ENCODE measurements around the gene CDCA7L.

Gene CDCA7L

GRCh38 chr7:21945454-21946221, at the start of gene CDCA7L (continued):
- TF ChIP-seq ZNF518A (tag by site-specific recombination; conservative IDR thresholded peaks at IDR 0.05; ENCODE audit: low read depth) (no peak), ZBTB20 (tag by site-specific recombination; IDR thresholded peaks at IDR 0.05) (peak; percentile 83), ZNF18 (tag by site-specific recombination; IDR thresholded peaks at IDR 0.05) (no peak), OSR2 (tag by site-specific recombination; IDR thresholded peaks at IDR 0.05) (no peak), ZNF670 (tag by site-specific recombination; IDR thresholded peaks at IDR 0.05; ENCODE audit: low read depth) (no peak), PRDM6 (tag by site-specific recombination; IDR thresholded peaks at IDR 0.05) (no peak), SCRT1 (tag by site-specific recombination; IDR thresholded peaks at IDR 0.05; ENCODE audit: borderline replicate concordance) (no peak), ZNF10 (tag by site-specific recombination; IDR thresholded peaks at IDR 0.05) (no peak), ZNF830 (tag by site-specific recombination; IDR thresholded peaks at IDR 0.05; ENCODE audit: low read depth) (no peak), ZNF629 (tag by site-specific recombination; IDR thresholded peaks at IDR 0.05) (peak; percentile 71; the same call in 1 of the 2 replicates), PATZ1 (tag by site-specific recombination; IDR thresholded peaks at IDR 0.05) (peak; percentile 63), PRDM4 (tag by site-specific recombination; IDR thresholded peaks at IDR 0.05) (0 out of 2 replicates have a peak, but pooled peaks have one; percentile 18), CTCF (tag by site-specific recombination; IDR thresholded peaks at IDR 0.05) (peak; percentile 66; the same call in 1 of the 2 replicates), ZNF621 (tag by site-specific recombination; IDR thresholded peaks at IDR 0.05) (no peak), ZNF341 (tag by site-specific recombination; IDR thresholded peaks at IDR 0.05; ENCODE audit: low read depth) (peak; percentile 64), ZNF416 (tag by site-specific recombination; IDR thresholded peaks at IDR 0.05) (no peak), ZNF175 (tag by site-specific recombination; IDR thresholded peaks at IDR 0.05) (no peak), KLF1 (tag by site-specific recombination; IDR thresholded peaks at IDR 0.05) (peak; percentile 43), ZNF324 (tag by site-specific recombination; IDR thresholded peaks at IDR 0.05) (peak; percentile 93), ZNF626 (tag by site-specific recombination; IDR thresholded peaks at IDR 0.05) (no peak)
